Stimulated activated CD8-positive, alpha-beta memory T cell treated with anti-CD3 and anti-CD28 coated beads, Interleukin-15, amount 100 ng/mL, for 24 hours (primary cell): Measurements from ENCODE around the gene ELFN2.
"Not testable (repeated sequence)": the region's sequence is repeated elsewhere in the genome, so short reads cannot be mapped to it uniquely, and the experiment has no call there.

Source experiments
- DNase-seq: peaks from one replicate; pipeline ENCODE4 v3.0.0-alpha.2; 2020; ENCODE audit warnings: low read depth

The ELFN2 gene

GRCh38 chr22:37427135-37427710, at the start of gene ELFN2:
ELFN2 (minus strand) TSS chr22:37427479; CDS start chr22:37375534, 51,945 bp downstream.
- no peak for DNase-seq

GRCh38 chr22:37476389-37477329, 49.4 kb upstream of the ELFN2 start:
- no peak for DNase-seq

GRCh38 chr22:37474447-37475090, 47.3 kb upstream of the ELFN2 start:
- no peak for DNase-seq

GRCh38 chr22:37473437-37473946, 46.2 kb upstream of the ELFN2 start:
- no peak for DNase-seq

GRCh38 chr22:37472418-37473006, 45.2 kb upstream of the ELFN2 start:
- DNase-seq = no peak

GRCh38 chr22:37471727-37472417, 44.6 kb upstream of the ELFN2 start:
- DNase-seq = no peak

GRCh38 chr22:37470087-37470445, 42.8 kb upstream of the ELFN2 start:
- DNase-seq = no peak

- no peak for DNase-seq
These were observed 42.3 kb upstream of the ELFN2 start for GRCh38 chr22:37469416-37470086.

- not testable (repeated sequence) for DNase-seq
These were observed 41.0 kb upstream of the ELFN2 start for GRCh38 chr22:37468201-37468695.

GRCh38 chr22:37467391-37467955, 40.2 kb upstream of the ELFN2 start:
- no peak for DNase-seq

- DNase-seq = no peak
These were observed 36.9 kb upstream of the ELFN2 start for GRCh38 chr22:37464181-37464580.

- no peak for DNase-seq
These were observed 35.7 kb upstream of the ELFN2 start for GRCh38 chr22:37462983-37463382.

- no peak for DNase-seq
These were observed 35.2 kb upstream of the ELFN2 start for GRCh38 chr22:37462436-37462835.

- DNase-seq = no peak
These were observed 34.7 kb upstream of the ELFN2 start for GRCh38 chr22:37461961-37462360.

GRCh38 chr22:37460684-37461083, 33.4 kb upstream of the ELFN2 start:
- DNase-seq = no peak

- DNase-seq = no peak
These were observed 31.9 kb upstream of the ELFN2 start for GRCh38 chr22:37459206-37459605.

- DNase-seq = peak; percentile 73
These were observed 30.0 kb upstream of the ELFN2 start for GRCh38 chr22:37457093-37457893.

- DNase-seq = no peak
These were observed 29.1 kb upstream of the ELFN2 start for GRCh38 chr22:37456346-37456745.

GRCh38 chr22:37455896-37456295, 28.6 kb upstream of the ELFN2 start:
- DNase-seq = no peak
